Nephron progenitor cell (in vitro differentiated cells): ENCODE results near the gene ERC1.

Experiments
- DNase-seq: peaks from one replicate; pipeline ENCODE4 v3.0.0; 2021
- H3K27ac Mint-ChIP-seq: 2 replicates; pipeline ENCODE4 v1.8.0; 2021; ENCODE audit warnings: mild to moderate bottlenecking, moderate library complexity, mixed read lengths
- H3K27me3 Mint-ChIP-seq: 2 replicates; pipeline ENCODE4 v1.8.0; 2021; ENCODE audit warnings: mild to moderate bottlenecking, low read depth, mixed read lengths; ENCODE audit not compliant: poor library complexity
- H3K36me3 Mint-ChIP-seq: 2 replicates; pipeline ENCODE4 v1.8.0; 2021; ENCODE audit warnings: low read depth, mixed read lengths
- H3K4me1 Mint-ChIP-seq: 2 replicates; pipeline ENCODE4 v1.8.0; 2021; ENCODE audit warnings: mixed read lengths
- H3K4me3 Mint-ChIP-seq: 2 replicates; pipeline ENCODE4 v1.8.0; 2021; ENCODE audit warnings: mild to moderate bottlenecking, moderate library complexity, mixed read lengths
- H3K9me3 Mint-ChIP-seq: 2 replicates; pipeline ENCODE4 v1.8.0; 2021; ENCODE audit warnings: mild to moderate bottlenecking, moderate library complexity, mixed read lengths
- TF ChIP-seq, protein P1 (sequence below): fragments of 200-600 bp; sonication (generic); IDR thresholded peaks from 2 replicates; pipeline ENCODE4 v1.5.0; 2021; ENCODE audit warnings: antibody characterized with exemption

Gene ERC1

DNA sequence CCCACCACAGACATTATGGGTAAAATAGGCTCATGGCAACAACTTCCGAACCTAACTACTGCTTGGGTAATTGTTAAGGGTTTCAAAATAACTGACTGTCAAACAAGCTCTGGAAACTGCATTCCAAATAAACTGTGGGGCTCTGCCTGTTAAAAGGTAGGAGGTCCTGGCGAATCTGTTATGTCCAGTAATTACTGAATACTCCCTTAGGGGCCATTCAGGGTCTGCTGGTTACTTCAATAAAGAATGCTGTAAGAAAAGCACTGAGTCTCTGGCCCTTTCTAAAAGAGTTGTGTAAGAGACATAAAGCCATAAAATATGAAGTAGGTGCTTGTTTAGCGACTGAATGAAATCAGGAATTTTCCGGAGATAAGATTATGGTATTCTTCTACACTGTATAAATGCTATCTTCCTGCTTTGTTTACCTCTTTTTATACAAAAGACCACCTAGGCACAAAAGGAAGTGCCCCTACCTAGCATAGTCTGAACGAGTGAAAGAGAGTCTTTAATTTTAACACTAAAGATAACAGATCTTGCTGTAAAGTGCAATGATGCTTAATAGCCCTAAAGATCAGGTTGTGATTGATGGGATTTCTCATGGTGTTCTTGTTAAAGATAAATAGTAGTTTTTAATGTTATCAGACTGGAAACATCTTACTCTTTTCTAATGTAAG, 475.6 kb downstream of the ERC1 start:
- peaks cover 89% of the 10 kb centered on the region for H3K4me1 Mint-ChIP-seq
- peak overlapping the region; percentile 62 for H3K4me3 Mint-ChIP-seq
- TF ChIP-seq, protein P1, sequence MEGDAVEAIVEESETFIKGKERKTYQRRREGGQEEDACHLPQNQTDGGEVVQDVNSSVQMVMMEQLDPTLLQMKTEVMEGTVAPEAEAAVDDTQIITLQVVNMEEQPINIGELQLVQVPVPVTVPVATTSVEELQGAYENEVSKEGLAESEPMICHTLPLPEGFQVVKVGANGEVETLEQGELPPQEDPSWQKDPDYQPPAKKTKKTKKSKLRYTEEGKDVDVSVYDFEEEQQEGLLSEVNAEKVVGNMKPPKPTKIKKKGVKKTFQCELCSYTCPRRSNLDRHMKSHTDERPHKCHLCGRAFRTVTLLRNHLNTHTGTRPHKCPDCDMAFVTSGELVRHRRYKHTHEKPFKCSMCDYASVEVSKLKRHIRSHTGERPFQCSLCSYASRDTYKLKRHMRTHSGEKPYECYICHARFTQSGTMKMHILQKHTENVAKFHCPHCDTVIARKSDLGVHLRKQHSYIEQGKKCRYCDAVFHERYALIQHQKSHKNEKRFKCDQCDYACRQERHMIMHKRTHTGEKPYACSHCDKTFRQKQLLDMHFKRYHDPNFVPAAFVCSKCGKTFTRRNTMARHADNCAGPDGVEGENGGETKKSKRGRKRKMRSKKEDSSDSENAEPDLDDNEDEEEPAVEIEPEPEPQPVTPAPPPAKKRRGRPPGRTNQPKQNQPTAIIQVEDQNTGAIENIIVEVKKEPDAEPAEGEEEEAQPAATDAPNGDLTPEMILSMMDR = no peak
- H3K36me3 Mint-ChIP-seq = peaks cover 54% of the 10 kb centered on the region
- H3K27ac Mint-ChIP-seq = no peak overlapping the region
- H3K9me3 Mint-ChIP-seq = peaks cover 22% of the 10 kb centered on the region
- no peak for DNase-seq
- H3K27me3 Mint-ChIP-seq = peaks cover 4% of the 10 kb centered on the region

- Mint-ChIP-seq H3K4me3 (no peak overlapping the region), H3K27me3 (peaks cover 4% of the 10 kb centered on the region), H3K9me3 (peaks cover 18% of the 10 kb centered on the region), H3K4me1 (peaks cover 85% of the 10 kb centered on the region), H3K27ac (no peak overlapping the region), H3K36me3 (peaks cover 51% of the 10 kb centered on the region)
- TF ChIP-seq, protein P1 = no peak
- no peak for DNase-seq
These were observed 476.7 kb downstream of the ERC1 start for GRCh38 chr12:1467710-1468109.

DNA sequence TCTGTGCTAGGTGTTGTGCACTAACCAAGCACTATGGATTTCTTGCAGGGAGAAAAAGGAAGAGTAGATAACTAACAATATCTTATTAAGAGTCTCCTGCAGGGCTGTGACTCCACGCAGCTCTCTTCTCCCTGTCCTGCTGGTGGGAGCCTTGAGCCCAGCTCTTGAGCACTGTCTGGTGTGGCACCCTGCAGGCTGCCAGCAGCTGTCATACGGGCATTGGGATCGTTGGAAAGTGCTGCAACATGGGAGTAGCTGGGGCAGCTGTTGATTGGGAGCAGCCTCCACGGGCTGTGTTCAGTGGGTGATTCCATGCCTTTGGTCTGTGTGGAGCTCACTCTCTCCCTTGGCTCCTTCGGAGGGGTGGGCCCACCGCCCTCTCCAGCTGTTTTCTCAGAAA, 478.0 kb downstream of the ERC1 start:
- H3K4me3 Mint-ChIP-seq = no peak overlapping the region
- H3K9me3 Mint-ChIP-seq = peaks cover 13% of the 10 kb centered on the region
- TF ChIP-seq, protein P1 = no peak
- no peak for DNase-seq
- H3K27ac Mint-ChIP-seq = no peak overlapping the region
- peaks cover 71% of the 10 kb centered on the region for H3K4me1 Mint-ChIP-seq
- peaks cover 4% of the 10 kb centered on the region for H3K27me3 Mint-ChIP-seq
- H3K36me3 Mint-ChIP-seq = peaks cover 40% of the 10 kb centered on the region

DNA sequence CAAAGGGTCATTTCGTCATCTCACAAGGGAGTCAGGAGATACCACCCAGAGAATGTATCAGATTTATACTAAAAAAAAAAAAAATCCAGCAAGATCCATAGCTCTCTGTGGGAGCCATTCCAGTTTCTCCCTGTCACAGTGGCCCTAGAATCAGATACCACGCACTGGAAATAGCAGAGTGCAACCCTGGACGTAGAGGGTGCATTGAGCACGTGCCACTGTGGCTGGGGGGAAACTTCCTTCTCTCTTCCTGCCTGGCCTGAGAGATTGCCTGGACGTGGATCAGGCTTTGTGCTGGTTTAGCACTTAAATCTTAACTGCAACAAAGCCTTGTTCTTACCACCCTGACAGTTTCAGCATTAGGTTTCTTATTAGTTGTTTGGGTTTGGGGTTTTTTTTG, 479.0 kb downstream of the ERC1 start:
- Mint-ChIP-seq H3K4me3 (no peak overlapping the region), H3K27ac (no peak overlapping the region), H3K4me1 (peaks cover 61% of the 10 kb centered on the region), H3K27me3 (peaks cover 4% of the 10 kb centered on the region), H3K36me3 (peaks cover 35% of the 10 kb centered on the region), H3K9me3 (peaks cover 13% of the 10 kb centered on the region)
- TF ChIP-seq, protein P1 = no peak
- DNase-seq = no peak

- Mint-ChIP-seq H3K4me3 (no peak overlapping the region), H3K9me3 (peaks cover 6% of the 10 kb centered on the region), H3K27me3 (peaks cover 4% of the 10 kb centered on the region), H3K4me1 (peaks cover 50% of the 10 kb centered on the region), H3K27ac (peak overlapping the region; percentile 18), H3K36me3 (peaks cover 24% of the 10 kb centered on the region)
- TF ChIP-seq, protein P1 = no peak
- DNase-seq = no peak
These were observed 480.2 kb downstream of the ERC1 start for GRCh38 chr12:1471224-1471623.

DNA sequence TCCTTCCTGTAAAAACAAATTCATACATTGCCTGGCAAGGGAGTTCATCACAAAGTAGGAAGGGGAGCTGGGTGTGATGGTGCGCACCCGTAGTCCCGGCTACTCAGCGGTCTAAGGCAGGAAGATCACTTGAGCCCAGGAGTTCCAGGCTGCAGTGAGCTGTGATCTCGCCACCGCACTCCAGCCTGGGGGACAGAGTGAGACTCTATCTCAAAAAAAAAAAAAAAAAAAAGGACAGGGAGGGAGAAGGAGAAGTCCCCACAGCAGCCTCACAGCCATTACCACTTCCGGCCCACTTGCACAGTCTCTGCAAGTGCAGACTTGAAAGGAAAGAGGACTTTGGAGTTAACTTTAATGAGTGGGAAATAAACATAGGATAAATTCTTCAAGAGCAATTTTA, 482.4 kb downstream of the ERC1 start:
- DNase-seq = no peak
- peaks cover 2% of the 10 kb centered on the region for H3K27me3 Mint-ChIP-seq
- H3K36me3 Mint-ChIP-seq = peaks cover 36% of the 10 kb centered on the region
- H3K4me3 Mint-ChIP-seq = no peak overlapping the region
- TF ChIP-seq, protein P1 = no peak
- H3K27ac Mint-ChIP-seq = peak overlapping the region; percentile 58
- peaks cover 4% of the 10 kb centered on the region for H3K9me3 Mint-ChIP-seq
- H3K4me1 Mint-ChIP-seq = peaks cover 36% of the 10 kb centered on the region
